ENCODE data around the gene ANO2. TPM values are rescaled to one million over a fixed set of nuclear protein-coding genes. Genes with fewer than 3 reads are reported as not detected.
A peak's percentile ranks its signal among the peaks of the same experiment; 100 is the strongest.

The ANO2 gene
- total and polyA plus RNA-seq, 2 experiments from 2014 or later: 2.3 to 4.6 TPM

DNA sequence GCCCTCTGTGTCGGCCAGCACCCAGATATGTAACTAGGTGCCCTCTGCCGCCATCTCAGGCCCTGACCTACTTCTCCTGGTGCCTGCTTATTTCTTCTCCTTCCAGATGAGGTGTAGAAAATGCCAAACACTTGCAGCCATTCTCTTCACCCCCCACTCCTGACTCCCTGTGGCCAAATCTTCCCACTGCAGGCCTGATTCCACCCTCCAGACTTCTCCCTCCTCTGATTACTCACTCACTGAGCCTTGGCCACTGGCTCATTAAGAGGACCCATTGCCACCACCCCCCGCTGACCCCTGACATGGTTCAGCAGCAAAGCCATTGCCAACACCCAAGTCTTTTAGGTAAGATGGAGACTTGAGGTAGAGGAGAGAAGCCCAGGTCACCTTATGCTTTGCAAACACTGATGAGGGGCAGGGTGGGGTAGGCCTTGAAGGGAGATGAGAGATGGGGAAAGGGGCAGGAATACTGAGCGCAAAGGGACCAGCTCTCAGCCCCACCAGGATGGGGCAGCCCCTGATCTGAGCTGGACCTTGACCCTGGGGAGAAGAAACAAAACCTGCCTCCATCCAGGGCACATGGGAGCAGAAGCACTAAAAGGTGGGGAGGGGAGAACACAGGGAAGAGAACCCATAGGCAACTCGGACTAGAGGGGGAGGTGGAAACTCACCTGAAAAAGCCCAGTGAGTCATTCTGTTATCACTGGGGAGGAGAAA, 25.1 kb upstream of the ANO2 start:
- no peaks in the 10 kb centered on the region for H3F3A ChIP-seq (replicated peaks; ENCODE audit: low read depth)
- no peak overlapping the region for H3K27ac ChIP-seq (ENCODE audit: low read depth)
- H3K9me2 ChIP-seq (ENCODE audit: insufficient read depth): no peaks in the 10 kb centered on the region
- Mint-ChIP-seq H3K4me1 (peaks cover 15% of the 10 kb centered on the region), H3K27me3 (ENCODE audit: insufficient read depth, low read depth, poor library complexity) (peaks cover 14% of the 10 kb centered on the region), H3K27ac (no peak overlapping the region), H3K36me3 (ENCODE audit: low read depth) (no peaks in the 10 kb centered on the region), H3K4me3 (no peak overlapping the region), H3K9me3 (no peaks in the 10 kb centered on the region)
- TF ChIP-seq ZNF331 (CRISPR knock-in tag; IDR thresholded peaks at IDR 0.05; ENCODE audit: low read depth): no peak
- TF ChIP-seq EZH2phosphoT487 (IDR thresholded peaks at IDR 0.05; ENCODE audit: unreplicated experiment): no peak
- no peak for TF ChIP-seq CREB1 (CRISPR knock-in tag; IDR thresholded peaks at IDR 0.05; ENCODE audit: low read depth)
- TF ChIP-seq, protein P1, sequence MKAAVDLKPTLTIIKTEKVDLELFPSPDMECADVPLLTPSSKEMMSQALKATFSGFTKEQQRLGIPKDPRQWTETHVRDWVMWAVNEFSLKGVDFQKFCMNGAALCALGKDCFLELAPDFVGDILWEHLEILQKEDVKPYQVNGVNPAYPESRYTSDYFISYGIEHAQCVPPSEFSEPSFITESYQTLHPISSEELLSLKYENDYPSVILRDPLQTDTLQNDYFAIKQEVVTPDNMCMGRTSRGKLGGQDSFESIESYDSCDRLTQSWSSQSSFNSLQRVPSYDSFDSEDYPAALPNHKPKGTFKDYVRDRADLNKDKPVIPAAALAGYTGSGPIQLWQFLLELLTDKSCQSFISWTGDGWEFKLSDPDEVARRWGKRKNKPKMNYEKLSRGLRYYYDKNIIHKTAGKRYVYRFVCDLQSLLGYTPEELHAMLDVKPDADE (IDR thresholded peaks at IDR 0.05): no peak
- no peak overlapping the region for H3K4me2 ChIP-seq
- H3K4me1 ChIP-seq (ENCODE audit: insufficient read depth): peaks cover 7% of the 10 kb centered on the region; the same call in 1 of the 2 replicates
- no peaks in the 10 kb centered on the region for H3K79me2 ChIP-seq (replicated peaks; ENCODE audit: insufficient read depth)
- H3K27me3 ChIP-seq (ENCODE audit: insufficient read depth): no peaks in the 10 kb centered on the region
- no peaks in the 10 kb centered on the region for H4K20me1 ChIP-seq (replicated peaks; ENCODE audit: insufficient read depth)
- DNase-seq (ENCODE audit: low spot score) (no peak), ATAC-seq (no peak)
- H3K36me3 ChIP-seq (ENCODE audit: insufficient read depth): no peaks in the 10 kb centered on the region
- H3K4me3 ChIP-seq: no peak overlapping the region
- H2AFZ ChIP-seq: no peak overlapping the region

DNA sequence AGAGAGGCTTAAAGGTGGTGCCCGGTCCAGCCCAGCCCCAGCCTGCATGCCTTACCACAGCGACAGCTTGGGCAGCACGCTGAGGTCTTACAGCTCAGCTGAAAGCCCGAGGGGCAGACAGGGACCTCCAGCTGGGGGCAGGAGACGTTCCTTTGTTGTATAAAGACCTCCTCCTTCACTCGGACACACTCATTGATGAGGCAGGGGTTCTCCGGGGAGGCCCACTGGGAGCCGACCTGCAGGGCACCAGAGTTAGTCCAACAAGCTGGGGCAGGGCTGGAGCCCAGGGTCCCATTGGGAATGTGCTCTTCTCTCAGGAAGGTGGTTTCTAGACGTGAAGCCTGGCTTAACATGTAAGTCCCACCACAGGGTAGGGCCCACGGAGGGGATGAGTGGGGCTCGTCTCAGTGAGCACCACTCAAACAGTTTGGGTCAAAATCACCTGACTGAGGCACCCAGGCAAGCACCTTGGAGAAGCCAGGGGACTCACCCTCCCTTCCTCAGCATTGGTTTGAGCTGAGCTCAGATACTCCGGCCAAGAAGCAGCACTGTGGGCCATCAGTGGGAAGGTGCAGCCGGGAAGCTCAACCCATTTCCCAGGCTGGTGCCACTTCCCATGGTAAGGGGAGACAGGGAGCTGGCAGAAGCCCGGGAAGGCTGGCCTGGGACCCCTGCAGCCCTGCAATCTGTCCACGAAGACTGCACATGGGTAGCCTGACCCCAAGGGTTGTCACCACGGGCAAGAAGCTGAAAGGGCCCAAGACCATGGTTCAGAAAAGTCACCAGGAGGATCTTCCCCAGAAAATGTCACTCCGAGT, 24.3 kb upstream of the ANO2 start:
- H3K27ac ChIP-seq (ENCODE audit: low read depth): no peak overlapping the region
- H3K79me2 ChIP-seq (replicated peaks; ENCODE audit: insufficient read depth): no peaks in the 10 kb centered on the region
- Mint-ChIP-seq H3K9me3 (no peaks in the 10 kb centered on the region), H3K36me3 (ENCODE audit: low read depth) (no peaks in the 10 kb centered on the region), H3K27ac (no peak overlapping the region; the same call in 1 of the 2 replicates), H3K4me1 (peaks cover 22% of the 10 kb centered on the region), H3K4me3 (no peak overlapping the region), H3K27me3 (ENCODE audit: insufficient read depth, low read depth, poor library complexity) (peaks cover 14% of the 10 kb centered on the region)
- no peaks in the 10 kb centered on the region for H3K27me3 ChIP-seq (ENCODE audit: insufficient read depth)
- peaks cover 13% of the 10 kb centered on the region for H3K4me1 ChIP-seq (ENCODE audit: insufficient read depth)
- H3K4me2 ChIP-seq: no peak overlapping the region
- H4K20me1 ChIP-seq (replicated peaks; ENCODE audit: insufficient read depth): no peaks in the 10 kb centered on the region
- peak; percentile 9; the same call in 1 of the 3 replicates for ATAC-seq
- no peaks in the 10 kb centered on the region for H3K36me3 ChIP-seq (ENCODE audit: insufficient read depth)
- no peaks in the 10 kb centered on the region for H3K9me2 ChIP-seq (ENCODE audit: insufficient read depth)
- H3F3A ChIP-seq (replicated peaks; ENCODE audit: low read depth): no peaks in the 10 kb centered on the region
- no peak overlapping the region for H3K4me3 ChIP-seq
- H2AFZ ChIP-seq: 0 out of 2 replicates have a peak overlapping the region, but pooled peaks have one; percentile 43
- DNase-seq (ENCODE audit: low spot score): no peak
- TF ChIP-seq CREB1 (CRISPR knock-in tag; IDR thresholded peaks at IDR 0.05; ENCODE audit: low read depth) (no peak), STAT1 (IDR thresholded peaks at IDR 0.05; ENCODE audit: unreplicated experiment) (no peak), CTCF (conservative IDR thresholded peaks at IDR 0.05; ENCODE audit: low read depth in 2 of 2) (no peak), EZH2 (IDR thresholded peaks at IDR 0.05; ENCODE audit: low read depth, unreplicated experiment) (no peak), EZH2phosphoT487 (IDR thresholded peaks at IDR 0.05; ENCODE audit: unreplicated experiment) (no peak), ZNF462 (CRISPR knock-in tag; IDR thresholded peaks at IDR 0.05) (no peak), ZNF114 (CRISPR knock-in tag; IDR thresholded peaks at IDR 0.05) (no peak), ZNF331 (CRISPR knock-in tag; IDR thresholded peaks at IDR 0.05; ENCODE audit: low read depth) (no peak), NANOG (IDR thresholded peaks at IDR 0.05; ENCODE audit: borderline replicate concordance) (no peak)

Data from GM23338 (cell line).